TTC549 (cell line): ENCODE data around the gene JPH2.

Source experiments
- FAIRE-seq: peaks from 2 replicates; lab custom pipeline; 2012; peaks lifted over from hg19 to GRCh38; lab: Jason Lieb, UNC

The JPH2 gene

DNA sequence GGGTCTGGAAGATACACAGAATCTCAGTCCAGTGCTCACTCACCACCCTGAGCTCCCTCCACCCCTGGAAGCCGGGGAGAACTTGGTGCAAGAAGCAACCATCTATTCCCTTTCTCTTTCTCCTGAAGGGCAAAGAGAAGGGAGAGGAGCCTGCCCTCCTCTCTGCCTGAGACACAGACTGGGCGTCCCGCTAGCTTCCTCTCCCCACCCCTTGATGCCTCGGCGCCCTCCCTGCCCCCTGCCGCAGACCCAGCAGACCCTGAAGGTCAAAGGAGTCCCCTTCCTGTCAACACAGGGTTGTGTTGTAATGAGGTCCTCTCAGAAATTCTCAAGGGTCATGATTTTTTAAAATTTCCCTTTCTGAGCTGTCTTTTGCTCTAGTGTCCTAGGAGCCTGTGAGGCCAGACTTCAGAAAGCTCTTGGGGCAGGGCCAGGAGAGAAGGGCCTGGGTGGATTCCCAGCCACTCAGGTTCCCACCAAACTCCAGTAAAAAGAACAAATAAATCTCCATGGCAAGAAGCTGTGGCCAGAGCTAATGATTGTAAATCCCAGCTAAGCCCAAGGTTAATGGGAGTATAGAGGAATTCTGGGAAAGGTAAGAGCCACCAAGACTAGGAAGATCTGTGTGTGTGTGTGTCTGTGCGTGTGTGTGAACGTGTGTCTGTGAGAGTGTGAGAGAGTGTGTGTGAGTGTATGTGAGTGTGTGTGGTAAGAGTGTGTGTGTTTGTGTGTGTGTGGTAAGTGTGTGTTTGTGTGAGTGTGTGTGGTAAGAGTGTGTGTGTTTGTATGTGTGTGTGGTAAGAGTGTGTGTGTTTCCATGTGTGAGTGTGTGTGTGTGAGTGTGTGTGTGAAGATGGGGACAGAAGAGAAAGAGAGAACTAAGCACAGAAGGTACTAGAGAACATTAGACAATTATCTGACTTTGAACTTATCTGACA lies 1.1 kb upstream of the JPH2 start:
- FAIRE-seq, result no peak

DNA sequence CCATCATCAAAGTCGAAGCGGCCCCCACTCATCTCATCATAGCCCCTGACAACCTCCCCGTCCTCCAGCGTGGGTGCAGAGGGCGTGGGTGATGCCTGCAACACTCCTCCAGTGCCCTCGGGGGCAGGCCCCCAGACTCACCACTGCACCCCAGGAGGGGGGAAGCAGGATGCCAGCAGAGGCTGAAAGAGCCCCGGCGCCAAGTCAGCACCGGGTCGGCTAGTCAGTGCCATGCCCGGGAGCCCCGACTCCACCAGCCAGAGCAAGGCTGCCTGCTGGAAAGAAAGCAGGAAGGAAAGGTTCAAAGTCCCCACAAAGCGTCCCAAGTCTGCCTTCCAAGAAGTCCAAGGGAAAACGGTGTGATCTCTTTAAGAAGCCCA lies 324 bp downstream of the JPH2 start:
- FAIRE-seq, result no peak

DNA sequence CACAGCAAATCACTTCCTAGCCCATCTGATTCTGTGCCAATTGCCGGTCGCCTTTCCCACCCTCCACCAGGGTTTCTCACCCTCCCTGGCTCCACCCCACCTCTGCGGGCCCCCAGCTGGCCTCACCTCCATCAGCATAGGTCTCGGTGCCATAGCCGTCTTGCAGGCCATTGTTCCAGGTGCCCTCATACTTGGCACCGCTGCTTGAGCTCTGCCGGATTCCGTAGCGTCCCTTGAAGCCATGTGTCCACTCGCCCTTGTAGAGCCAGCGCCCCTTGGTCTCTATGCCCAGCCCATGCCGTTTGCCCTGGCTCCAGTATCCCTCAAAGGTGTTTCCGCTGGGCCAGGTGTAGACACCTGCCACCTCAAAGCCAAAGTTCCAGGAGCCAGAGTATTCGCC lies 787 bp downstream of the JPH2 start:
- no peak for FAIRE-seq

DNA sequence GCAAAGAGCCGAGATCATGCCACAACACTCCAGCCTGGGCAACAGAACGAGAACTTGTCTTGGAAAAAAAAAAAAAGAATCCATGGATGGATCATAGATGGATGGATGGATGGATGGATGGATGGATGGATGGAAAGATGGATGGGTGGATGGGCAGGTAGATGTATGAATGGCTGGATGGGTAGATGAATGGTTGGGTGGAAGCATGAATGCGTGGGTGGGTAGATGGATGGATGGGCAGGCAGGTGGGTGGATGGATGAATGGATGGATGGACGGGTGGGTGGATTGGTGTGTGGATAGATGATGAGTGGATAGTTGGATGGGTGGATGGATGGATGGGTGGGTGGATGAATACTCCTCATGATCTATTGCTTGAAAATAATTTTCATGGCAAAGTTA lies 1.4 kb downstream of the JPH2 start:
- FAIRE-seq, result no peak

DNA sequence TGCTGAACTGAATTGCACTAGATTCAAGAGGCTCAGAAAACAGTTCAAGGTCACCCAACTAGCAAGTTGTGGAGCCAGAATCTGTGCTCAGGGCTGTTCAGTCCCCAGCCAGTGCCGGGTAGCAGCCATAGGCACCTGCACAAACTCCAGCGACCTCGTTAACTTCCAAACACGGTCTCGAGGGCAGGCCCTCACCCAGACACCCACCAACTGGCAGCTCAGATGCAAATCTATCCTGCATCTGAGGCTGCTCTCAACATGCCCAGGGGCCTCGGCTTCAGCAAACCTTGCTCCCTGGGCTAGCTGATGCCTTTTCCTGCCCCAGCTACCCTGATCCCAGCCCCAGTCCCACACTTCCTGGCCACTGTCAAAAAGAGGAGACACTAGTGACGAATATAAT lies 3.7 kb downstream of the JPH2 start:
- FAIRE-seq, result no peak

DNA sequence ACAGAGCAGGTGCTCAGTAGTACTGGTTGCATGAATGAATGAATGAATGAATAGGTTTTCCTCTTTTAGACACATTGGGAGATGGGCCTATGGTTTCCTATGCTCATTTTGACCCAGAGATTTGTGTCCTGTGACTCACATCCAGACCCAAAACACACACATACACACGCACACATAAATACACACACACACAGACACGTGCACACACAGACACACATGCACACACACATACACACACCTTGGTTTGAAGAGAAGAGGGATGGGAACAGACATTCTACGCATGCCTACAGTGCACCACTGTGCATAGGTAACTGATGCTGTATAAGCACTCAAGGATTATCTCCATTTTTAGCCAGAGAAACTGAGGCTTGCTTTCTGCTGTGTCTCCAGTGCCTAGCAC lies 4.1 kb downstream of the JPH2 start:
- FAIRE-seq, result no peak

DNA sequence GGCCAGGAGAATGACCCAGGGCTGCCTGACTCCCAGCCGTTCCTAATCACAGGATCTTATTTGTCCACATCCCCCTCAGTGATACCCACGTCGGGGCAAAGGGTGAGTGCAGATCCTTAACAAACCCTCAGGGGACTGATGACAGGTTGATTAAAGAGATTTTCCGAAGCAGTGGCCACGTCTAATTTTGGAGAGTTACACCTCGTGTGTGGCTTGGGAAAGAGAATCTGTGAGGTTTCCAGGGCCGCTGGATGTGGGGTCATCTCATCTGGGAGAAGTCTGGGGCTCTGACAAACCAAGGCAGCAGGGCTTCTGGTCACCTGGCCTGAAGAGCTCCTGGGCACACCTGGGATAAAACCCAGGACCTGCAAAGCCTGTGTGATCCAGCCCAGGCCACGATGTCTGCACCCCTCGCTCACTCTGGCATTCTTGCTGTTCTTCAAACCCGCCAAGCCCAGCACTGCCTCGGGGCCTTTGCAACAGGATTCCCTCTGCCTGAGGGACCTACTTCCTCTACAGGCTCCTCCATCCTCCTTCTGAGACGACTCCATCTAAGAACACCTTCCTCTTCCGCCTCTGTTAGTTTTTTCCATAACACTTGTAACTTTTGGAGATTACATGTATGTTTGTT lies 4.7 kb downstream of the JPH2 start:
- no peak for FAIRE-seq

DNA sequence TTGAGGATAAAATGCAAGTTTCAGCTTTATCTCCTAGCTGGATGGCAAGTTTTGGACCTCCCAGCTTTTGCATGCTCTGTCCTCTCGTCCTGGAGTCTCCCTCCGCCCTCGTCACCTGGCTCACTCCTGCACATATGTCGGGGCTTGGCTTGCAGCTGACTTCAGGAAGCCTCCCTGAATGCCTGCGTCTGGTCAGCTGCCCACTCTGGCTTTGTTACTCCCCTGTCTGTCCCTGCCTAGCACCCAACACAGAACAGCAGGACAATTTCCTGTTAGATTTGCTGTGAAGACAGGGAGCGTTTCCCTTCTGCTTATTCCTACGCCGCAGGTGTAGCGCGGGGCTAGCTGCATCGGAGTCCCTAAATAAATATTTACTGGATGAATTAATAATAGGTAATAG lies 5.4 kb downstream of the JPH2 start:
- FAIRE-seq, result no peak

DNA sequence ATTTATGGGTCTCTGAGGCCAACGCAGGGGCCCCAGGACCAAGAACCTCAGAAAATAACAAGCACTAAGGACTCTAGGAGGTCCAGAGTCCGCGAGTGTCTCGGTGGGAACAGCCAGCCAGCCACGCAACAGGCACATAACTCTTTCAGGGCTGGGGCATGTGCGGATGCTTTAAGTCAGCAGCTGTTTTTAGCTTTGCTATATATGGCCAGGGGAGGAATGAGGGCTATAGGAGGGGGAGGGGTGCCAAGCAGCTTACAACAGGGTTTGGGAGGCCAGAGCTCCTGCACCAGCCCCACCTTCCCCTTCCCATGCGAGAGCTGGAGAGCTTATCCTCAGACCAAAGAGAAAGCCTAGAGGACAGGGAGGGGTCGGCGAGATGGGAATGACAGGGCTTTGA lies 6.2 kb downstream of the JPH2 start:
- no peak for FAIRE-seq

DNA sequence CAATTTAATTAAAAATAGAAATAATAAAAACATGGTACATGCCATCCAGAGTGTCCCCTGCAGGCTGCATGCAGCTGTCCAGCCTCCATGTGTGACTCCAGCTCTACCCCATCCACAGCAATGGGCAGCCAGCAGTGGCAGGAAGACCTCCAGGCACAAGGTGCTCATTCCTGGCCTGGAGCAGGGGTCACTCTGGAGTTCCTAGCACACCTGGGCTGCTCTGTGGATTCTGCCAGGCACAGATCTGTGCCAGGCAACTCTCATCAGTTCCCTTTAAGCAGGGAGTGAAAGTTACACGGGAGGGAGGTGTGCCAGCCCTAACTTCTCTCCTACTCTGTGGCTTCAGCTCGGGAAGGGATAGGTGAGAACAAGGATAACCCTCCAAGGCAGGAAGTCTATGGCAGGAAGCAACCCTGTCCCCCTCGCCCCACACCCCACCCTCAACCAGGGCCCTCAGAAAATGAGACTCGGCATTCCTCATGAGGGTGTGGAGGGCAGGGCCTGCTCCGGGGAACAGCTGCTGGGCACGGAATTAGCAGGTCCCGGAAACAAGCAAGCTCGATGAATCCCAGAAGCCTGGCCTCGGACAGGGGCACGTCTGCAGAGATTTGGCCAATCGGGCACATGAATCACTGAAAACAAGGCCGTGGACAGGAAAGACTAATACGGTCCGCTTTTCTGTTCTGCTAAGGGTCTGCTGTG lies 10.0 kb downstream of the JPH2 start:
- no peak for FAIRE-seq

DNA sequence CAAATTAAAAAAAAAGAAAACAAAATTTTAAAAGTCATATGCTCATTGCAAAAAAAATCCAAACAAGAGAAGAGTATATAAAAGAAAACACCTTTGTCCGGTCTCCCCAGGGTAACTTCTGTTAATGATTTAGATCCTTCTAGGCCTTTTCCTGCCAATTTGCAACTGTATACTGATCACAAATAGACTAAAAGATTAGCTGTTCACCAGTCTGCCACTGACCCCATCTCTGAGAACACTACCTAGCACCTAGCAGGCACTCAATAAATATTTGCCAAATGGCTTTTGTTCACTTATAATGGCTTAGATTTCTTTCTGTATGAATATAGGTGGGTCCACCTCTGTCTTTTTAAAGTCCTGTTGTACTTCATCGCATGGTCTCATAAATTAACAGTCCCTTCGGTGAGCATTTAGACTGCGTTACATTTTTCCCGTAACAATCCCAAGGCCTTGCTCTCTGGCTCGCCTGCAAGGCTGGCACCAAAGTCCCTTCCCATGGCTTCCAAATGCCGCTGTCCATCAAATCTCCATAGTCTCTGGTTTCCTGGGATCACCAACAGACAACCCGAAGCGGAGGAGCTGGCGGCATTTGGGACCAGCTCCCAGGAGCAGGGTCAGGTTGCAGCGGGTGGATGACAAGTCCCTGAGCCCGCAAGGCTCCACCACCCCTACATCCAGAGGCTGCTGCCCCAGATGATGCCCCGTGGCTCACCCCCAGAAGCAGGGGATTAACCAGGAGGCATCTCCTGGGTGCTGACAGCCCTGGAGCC lies 11.8 kb downstream of the JPH2 start:
- FAIRE-seq, result no peak

DNA sequence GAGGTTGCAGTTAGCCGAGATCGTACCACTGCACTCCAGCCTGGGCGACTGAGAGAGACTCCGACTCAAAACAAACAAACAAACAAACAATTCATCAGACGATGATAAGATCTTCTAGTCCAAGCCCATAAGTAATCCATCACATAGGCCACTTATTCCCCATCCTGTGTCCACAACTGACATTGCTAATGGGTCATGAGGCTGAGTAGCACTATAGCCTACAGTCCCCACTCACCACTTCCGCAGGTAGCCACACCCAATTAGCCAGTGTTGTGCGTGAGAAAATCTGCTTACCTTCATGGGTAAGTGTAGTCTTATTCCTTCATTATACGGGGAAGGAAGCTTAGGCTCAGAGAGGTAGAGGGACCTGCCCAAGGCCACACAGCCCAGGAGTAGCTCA lies 13.1 kb downstream of the JPH2 start:
- no peak for FAIRE-seq

DNA sequence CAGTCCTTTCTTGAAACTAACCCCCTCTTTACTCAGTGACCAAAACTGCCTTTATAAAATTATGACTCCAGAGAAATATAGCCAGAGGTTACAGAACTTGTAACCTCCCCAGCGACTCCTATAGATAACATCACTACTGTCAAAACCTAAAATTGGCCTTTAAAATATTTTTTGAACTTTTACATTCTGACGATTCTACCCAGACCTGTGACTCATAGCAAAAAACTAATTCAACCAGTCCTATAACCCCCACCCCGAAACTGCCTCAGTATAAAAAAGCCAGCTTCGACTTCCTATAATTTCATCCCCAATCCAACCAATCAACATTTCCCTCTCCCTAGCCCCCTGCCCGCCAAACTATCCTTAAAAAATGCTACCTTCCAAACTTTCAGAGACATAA lies 13.9 kb downstream of the JPH2 start:
- FAIRE-seq, result no peak

DNA sequence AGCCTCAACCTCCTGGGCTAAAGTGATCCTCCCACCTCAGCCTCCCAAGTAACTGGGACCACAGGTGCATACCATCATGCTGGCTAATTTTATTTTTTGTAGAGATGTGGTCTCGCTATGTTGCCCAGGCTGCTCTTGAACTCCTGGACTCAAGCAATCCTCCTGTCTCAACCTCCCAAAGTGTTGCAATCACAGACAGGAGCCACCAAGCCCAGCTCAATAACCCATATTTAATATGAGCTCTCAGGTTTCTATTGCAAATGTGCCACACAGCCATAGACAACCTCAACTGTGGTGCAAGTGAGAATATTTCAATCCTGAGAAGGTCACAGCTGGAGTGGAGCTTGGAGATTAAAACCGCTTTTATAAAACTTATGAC lies 14.4 kb downstream of the JPH2 start:
- FAIRE-seq, result no peak

DNA sequence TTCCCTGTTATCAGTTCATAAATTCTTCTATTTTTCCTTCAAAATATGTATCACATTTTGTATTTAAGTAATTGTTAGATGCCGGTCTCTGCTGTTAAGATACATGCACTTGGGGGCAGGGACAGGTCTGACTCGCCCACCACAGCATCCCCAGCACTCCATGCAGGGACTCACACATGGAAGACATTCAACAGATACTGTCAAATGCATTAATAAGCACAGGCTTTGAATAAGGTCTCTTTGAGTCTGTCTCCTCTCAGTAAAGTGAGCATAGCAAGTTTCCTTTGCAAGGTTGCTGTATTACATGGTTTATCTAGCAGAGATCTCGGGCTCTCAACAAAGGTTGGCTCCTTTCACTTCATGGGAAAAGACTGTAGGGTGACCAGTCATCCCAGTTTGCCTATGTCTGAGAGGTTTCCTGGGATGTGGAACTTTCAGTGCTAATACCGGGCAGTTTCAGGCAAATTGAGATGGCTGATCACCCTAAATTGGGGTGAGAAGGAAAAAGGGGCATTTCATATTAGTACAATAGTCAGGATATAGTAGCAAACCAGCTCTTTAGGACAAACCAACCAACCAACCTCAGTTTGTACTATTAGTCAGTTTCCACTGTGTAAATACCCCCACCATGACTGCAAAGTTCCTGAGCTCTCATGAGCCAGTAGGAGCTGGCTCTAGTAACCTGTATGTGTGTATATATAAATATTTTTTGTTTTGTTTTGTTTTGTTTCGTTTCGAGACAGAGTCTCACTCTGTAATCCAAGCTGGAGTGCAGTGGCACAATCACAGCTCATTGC lies 15.0 kb downstream of the JPH2 start:
- FAIRE-seq, result no peak

DNA sequence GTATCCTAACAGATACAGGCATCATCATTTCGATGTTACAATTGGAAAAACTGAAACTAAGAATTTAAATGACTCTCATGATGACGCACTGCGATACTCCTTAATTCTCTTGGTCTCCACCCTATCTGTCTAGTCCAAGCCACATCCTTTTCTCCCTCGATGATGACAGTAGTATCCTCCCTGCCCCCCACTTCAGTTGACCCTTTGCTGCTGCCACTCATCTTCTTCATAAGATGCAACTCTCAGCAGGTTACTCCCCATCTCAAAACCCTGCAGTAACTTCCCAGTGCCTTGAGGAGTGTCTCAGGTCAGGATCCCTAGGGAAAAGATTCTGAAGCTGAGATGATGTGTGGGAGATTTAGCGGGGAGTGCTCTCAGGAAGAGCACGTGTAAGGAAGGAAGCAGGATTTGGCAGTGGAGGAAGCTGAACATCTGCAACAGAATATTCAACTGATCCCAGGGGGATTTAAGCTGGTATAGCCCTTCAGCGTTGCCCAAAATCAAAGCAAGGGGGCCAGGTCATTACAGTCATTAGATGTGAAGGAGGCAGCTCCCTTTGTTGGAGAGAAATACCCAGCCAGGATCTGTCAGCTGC lies 16.1 kb downstream of the JPH2 start:
- FAIRE-seq, result no peak

DNA sequence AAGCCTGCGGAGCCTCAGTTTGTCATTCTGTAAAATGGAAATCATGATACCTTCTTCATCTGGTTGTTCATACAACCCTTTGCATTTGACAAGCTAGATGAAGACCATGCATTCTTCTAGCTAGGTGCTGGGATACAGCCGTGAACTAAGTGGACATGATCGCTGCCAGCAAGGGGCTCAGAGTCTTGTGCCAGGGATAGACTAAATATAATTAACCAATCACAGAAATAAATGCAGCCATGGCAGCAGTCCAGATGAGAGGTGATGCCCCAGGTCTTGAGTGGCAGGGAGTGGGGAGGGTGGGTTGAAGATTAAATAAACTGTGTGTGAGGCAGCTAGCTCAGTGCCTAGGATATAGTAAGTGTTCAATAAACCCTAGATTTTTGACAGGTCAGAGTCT lies 19.3 kb downstream of the JPH2 start:
- no peak for FAIRE-seq

DNA sequence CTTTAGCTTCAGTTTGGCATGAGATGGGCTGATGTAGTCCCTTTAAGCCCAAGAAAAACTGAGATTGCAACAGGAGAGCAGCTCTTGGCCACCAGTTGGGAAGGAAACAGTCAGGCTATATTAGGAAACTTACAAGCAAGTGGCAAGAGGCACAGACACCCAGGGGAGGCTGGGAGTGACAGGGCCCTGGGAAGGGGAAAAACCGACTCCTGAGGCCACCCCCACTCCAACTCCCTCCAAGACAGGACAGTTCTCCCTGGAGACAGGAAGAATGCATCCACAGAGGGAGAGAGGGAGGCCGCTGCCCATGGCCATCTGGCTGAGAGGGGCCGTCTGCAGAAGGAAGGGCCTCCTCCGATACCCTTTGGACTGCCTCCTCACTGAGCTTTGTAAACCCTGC lies 20.5 kb downstream of the JPH2 start:
- no peak for FAIRE-seq

DNA sequence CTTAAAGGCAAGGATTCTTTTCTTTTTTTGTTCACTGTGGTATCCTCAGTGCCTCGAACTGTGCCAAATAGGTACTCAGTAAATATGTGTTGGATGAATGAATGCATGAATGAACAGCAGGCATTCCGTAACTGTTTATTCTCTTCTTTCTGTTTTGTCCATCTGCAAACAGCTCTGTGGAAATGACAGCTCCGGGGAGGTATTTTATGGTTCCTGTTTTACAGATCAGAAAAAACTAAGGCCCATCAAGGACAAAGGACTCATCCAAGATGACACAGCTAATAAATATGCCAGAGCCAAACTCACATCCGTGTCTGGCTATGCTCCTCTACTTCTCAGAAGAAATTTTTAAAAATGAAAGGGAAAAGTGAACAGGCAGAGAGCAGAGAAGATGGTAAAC lies 21.0 kb downstream of the JPH2 start:
- FAIRE-seq, result no peak

DNA sequence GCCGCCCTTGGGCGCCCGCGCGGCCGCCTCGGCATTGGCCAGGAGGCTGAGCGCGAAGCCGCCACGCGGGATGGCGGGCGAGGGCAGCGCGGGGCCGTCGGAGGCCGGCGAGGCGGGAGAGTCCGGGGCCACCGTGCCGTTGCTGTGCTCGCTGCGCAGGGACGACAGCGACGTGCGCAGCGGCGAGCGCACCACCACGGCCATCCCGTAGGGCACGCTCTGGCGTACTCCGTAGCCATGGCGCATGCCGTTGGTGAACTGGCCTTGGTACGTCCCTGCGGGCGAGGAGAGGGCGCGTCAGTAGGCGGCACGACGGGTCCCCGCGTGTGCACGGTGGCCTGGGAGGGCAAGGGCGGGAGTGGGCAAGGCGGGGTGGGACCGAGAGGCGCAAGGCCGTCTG lies 26.9 kb downstream of the JPH2 start:
- no peak for FAIRE-seq

DNA sequence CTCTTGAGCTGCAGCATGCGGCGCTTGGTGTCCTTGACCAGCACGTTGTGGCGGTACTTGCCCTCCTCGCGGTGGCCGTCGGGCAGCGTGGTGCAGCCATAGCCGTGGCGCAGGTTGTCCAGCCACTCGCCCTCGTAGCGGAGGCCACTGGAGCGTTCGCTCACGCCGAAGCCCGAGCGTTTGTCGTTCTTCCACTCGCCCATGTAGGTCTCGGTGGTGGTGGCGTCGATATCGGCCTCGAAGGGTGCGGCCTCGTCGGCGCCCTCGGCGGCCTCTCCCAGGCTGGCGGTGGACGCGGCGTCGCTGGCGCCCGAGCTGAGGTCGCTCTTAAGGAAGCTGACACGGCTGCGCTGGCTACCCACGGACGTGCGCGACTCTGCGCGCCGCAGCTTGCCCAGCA lies 27.3 kb downstream of the JPH2 start:
- FAIRE-seq, result no peak
